WI38 (cell line): ENCODE data around the gene CPD.

Experiments
- H3K4me3 ChIP-seq: 2 replicates; pipeline ENCODE4 v1.5.1; 2011; ENCODE audit warnings: low read depth, mild to moderate bottlenecking, control low read depth, low read length
- TF ChIP-seq, protein P1 (sequence below): IDR thresholded peaks from 2 replicates; pipeline ENCODE4 v1.5.1; 2012; ENCODE audit warnings: low read depth, mild to moderate bottlenecking, control low read depth, low read length

CPD gene

DNA sequence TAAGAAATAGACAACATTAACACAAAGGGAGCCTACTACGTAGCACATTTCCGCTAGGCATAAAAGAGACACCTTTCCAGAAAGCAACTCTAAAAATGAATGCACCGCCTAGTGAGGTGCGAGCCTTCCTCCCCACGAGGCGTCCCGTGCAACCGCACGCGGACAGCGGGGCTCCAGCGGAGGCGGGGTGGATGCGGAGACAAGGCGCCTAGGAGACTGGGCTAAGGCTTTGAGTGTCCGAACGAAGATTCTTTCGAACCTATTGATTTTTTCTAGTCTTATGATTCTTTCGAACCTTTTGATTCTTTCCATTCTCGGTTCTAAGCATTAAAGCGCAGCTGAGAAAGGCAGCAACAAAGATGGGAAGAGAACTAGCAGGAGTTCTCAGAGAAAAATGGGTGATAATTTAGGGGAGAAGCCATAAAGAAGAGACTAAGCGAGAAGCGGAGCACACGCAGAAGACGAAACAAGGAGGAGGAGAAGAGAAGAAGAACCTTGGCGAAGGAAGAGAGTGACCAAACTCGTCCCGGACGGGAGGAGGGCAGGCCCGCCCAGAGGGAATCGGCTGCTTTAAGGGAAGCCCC, 394 bp upstream of the CPD start:
- H3K4me3 ChIP-seq, result peak overlapping the region; percentile 76
- TF ChIP-seq, protein P1, sequence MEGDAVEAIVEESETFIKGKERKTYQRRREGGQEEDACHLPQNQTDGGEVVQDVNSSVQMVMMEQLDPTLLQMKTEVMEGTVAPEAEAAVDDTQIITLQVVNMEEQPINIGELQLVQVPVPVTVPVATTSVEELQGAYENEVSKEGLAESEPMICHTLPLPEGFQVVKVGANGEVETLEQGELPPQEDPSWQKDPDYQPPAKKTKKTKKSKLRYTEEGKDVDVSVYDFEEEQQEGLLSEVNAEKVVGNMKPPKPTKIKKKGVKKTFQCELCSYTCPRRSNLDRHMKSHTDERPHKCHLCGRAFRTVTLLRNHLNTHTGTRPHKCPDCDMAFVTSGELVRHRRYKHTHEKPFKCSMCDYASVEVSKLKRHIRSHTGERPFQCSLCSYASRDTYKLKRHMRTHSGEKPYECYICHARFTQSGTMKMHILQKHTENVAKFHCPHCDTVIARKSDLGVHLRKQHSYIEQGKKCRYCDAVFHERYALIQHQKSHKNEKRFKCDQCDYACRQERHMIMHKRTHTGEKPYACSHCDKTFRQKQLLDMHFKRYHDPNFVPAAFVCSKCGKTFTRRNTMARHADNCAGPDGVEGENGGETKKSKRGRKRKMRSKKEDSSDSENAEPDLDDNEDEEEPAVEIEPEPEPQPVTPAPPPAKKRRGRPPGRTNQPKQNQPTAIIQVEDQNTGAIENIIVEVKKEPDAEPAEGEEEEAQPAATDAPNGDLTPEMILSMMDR, result no peak

DNA sequence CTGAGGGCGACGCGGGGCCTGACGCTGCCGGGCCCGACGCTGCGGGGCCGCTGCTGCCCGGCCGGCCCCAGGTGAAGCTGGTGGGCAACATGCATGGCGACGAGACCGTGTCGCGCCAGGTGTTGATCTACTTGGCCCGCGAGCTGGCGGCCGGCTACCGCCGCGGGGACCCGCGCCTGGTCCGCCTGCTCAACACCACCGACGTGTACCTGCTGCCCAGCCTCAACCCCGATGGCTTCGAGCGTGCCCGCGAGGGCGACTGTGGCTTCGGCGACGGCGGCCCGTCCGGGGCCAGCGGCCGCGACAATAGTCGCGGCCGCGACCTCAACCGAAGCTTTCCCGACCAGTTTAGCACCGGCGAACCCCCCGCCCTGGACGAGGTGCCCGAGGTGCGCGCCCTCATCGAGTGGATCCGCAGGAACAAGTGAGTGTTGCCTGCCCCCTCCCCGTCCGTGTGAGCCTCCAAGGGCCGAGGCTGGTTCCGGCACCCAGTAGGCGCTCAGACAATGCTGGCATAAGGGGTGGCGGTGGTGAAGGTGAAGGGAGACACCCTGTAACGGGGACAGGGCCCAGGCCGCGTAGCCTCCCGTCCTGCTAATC, 676 bp downstream of the CPD start:
- H3K4me3 ChIP-seq, result peak overlapping the region; percentile 76
- TF ChIP-seq, protein P1, result no peak

DNA sequence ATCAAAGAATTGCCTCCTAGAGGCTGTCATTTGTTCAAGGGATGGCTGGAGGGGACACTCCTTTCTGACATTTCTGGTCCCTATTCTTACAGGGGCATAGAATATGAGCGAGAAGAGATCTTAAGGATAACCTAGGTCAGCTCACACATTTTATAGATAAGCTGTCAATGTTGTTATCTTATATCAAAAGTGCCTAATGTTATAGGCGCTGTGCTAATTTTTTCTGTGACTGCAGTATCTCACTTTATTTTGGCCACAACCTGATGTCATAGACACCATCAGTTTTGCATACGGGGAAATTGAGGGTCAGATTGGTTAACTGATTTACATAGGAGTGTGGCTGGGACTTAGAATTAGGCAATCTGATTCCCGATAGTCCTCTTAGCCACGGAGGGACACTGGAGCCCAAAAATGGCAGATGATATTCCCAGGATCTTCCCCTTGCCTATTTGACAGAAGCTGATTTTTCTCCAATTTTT, 1.2 kb downstream of the CPD start:
- peak overlapping the region; percentile 76 for H3K4me3 ChIP-seq
- TF ChIP-seq, protein P1, result no peak

DNA sequence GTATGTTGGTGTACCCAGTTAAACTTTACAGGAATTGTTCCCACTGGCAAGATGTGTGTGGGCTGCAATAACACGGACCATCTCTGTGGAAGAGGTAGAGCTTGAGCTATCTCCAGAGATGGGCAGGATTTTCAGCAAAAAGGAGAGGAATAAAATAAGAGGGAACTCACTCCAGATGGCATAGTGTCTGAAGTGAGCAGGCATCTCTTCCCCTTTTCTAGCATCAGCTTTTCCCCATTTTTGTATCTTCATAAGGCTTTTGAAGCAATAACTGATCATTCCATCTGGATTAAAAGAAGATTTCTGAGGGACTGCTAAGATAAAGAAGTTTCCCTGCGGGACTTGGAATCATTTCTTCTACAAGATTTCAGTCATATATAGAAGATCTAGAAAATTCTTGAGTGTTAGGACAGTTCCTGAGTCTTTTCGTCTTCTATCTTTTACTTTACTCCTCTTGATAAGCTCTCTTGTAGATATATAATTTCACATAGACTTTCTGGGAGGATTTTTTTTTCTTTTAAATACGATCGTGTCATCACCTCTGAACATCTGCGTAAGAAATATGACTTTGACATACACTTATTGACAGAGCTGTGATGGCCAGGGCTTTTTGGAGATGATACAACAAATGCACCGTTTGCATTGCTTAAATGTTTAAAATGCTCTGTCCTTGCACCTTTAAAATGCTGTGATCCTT, 2.1 kb downstream of the CPD start:
- TF ChIP-seq, protein P1, result no peak
- H3K4me3 ChIP-seq, result peak overlapping the region; percentile 76

- TF ChIP-seq, protein P1, result no peak
- H3K4me3 ChIP-seq, result no peak overlapping the region
Observed at GRCh38 chr17:30381340-30381659, 2.6 kb downstream of the CPD start.

DNA sequence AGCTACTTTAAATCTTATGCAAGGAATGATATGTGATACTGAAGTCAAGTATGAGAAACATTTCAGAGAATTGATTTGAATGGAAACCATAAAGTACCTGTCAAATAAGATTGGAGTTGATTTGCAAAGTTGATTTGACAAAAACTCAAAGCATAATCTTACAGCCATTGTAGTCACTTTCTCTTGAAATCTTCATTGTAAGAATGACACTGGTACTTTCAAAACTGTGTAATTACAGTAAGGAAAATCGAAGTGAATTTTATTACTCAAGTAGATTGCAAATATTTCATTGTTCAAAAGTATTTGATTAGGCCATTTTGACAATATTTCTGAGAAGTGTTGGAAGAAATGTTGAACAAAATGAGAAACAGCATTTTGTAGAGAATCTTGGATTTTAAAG, 3.6 kb downstream of the CPD start:
- no peak overlapping the region for H3K4me3 ChIP-seq
- TF ChIP-seq, protein P1, result no peak
